Upper lobe of right lung (tissue), 1 donor: ENCODE results near the gene ALDOC. TPM values are rescaled to one million over a fixed set of nuclear protein-coding genes. Genes with fewer than 3 reads are reported as not detected.
A peak's percentile ranks its signal among the peaks of the same experiment; 100 is the strongest.

Source experiments
- ATAC-seq: fragments of 200-7000 bp; cut with Tn5 transposase; one replicate; pipeline ENCODE4 v1.9.1; 2020; ENCODE audit warnings: mild to moderate bottlenecking, moderate library complexity
- DNase-seq: peaks from one replicate; pipeline ENCODE4 v3.0.0-alpha.2; 2020
- H3K27ac ChIP-seq: fragments of 200-600 bp; one replicate; pipeline ENCODE4 v1.8.0; 2022
- H3K27me3 ChIP-seq: fragments of 200-600 bp; one replicate; pipeline ENCODE4 v1.8.0; 2022; ENCODE audit warnings: mild to moderate bottlenecking
- H3K36me3 ChIP-seq: fragments of 200-600 bp; one replicate; pipeline ENCODE4 v1.8.0; 2022
- H3K4me1 ChIP-seq: fragments of 200-600 bp; one replicate; pipeline ENCODE4 v1.8.0; 2022
- H3K4me3 ChIP-seq: fragments of 200-600 bp; one replicate; pipeline ENCODE4 v1.8.0; 2022; ENCODE audit warnings: mild to moderate bottlenecking
- H3K9me3 ChIP-seq: fragments of 200-600 bp; one replicate; pipeline ENCODE4 v1.8.0; 2022
- intact Hi-C: fragments of 100-400 bp; cut with DNase I; formaldehyde crosslinking; loops from one replicate; pipeline ENCODE4 v1.11.0; 2022
- total RNA-seq: library from RNA; stranded (reverse); fragmentation: NEBNext Ultra II Directional; extraction: Animal tissue kit (Norgen Biotek cat#: 25700); gene quantifications from one replicate; pipeline ENCODE4 v1.2.1, GENCODE V29; 2021
- TF ChIP-seq, protein P1 (sequence below): fragments of 200-600 bp; IDR thresholded peaks from one replicate; pipeline ENCODE4 v1.8.0; 2022; ENCODE audit warnings: antibody characterized with exemption
- donor health status: DM: no; HTN: yes; CAD: no; lungs with severe emphysema.

ALDOC gene
- total RNA-seq, 1 donor from 2014 or later: 10.5 TPM

DNA sequence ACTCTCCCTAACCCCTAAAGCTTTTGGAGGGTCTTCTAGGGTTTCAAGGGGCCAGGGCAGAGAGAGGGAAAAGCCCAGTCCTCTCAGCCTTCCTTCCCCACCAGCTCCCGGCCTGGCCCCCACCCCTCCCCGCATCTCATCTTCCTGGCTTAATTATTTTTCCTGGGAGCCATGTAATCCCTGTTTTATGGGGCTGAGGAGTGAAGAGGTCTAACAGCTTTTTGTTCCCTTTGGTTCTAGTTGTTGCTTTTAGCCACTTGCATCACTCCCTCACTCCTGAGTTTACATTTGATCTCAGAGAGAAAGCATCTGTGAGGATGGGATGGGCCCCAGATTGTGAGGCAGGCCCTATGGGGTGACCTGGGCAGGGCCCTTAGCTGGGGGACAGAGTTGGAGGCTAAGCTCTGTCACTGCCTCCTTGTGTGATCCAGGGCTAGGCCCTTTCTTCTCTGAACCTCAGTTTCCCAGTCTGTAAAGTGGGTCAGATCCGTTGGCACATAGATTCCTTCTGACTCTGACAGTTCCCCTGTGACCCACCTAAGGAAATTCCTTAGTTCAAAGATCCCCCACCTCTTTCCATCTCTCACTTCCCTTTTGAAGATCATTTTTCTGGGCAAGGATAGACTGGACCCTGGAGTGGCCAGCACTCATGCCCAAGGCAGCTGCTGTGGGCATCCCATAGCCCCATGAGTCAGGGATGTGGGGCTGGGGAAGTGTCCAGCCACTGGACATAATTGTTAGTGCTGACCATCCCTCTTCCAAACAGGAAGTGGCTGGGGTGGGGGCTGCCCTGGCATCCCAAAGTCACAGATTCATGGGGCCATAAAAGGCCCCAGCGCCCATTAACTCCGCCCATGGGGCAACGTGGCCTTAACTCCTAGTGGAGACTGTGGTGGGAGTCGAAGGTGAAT is 44.4 kb downstream of the ALDOC start:
- Histone ChIP-seq H3K36me3 (no peaks in the 10 kb centered on the region), H3K4me3 (no peak overlapping the region), H3K9me3 (no peaks in the 10 kb centered on the region), H3K27me3 (no peaks in the 10 kb centered on the region), H3K4me1 (no peaks in the 10 kb centered on the region), H3K27ac (no peak overlapping the region)
- intact Hi-C loops: no loop called here
- DNase-seq (no peak), ATAC-seq (no peak)
- TF ChIP-seq, protein P1, sequence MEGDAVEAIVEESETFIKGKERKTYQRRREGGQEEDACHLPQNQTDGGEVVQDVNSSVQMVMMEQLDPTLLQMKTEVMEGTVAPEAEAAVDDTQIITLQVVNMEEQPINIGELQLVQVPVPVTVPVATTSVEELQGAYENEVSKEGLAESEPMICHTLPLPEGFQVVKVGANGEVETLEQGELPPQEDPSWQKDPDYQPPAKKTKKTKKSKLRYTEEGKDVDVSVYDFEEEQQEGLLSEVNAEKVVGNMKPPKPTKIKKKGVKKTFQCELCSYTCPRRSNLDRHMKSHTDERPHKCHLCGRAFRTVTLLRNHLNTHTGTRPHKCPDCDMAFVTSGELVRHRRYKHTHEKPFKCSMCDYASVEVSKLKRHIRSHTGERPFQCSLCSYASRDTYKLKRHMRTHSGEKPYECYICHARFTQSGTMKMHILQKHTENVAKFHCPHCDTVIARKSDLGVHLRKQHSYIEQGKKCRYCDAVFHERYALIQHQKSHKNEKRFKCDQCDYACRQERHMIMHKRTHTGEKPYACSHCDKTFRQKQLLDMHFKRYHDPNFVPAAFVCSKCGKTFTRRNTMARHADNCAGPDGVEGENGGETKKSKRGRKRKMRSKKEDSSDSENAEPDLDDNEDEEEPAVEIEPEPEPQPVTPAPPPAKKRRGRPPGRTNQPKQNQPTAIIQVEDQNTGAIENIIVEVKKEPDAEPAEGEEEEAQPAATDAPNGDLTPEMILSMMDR: no peak

DNA sequence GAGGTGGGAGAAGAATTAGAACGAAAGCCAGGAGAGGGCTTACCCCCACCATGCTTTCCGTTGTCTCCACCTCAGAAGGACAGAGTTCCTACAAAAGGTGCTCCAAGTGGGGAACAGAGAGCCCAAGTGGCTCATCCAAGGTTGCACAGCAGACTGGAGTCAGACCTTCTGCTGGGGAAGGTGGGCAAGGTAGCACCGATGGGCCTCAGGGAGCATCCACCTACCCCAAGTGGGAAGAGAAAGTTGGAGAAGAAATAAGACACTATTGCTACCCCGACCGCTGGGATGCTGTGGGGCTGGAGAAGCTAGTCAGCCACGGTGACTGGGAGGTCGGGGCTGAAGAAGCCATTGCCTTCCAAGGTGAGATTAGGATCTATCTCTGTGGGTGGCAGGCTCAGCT is 45.8 kb downstream of the ALDOC start:
- no peak for DNase-seq
- Histone ChIP-seq H3K27ac (no peak overlapping the region), H3K4me1 (no peaks in the 10 kb centered on the region), H3K27me3 (no peaks in the 10 kb centered on the region), H3K36me3 (no peaks in the 10 kb centered on the region), H3K9me3 (no peaks in the 10 kb centered on the region), H3K4me3 (no peak overlapping the region)
- ATAC-seq: no peak
- intact Hi-C loops: no loop called here
- TF ChIP-seq, protein P1: no peak

DNA sequence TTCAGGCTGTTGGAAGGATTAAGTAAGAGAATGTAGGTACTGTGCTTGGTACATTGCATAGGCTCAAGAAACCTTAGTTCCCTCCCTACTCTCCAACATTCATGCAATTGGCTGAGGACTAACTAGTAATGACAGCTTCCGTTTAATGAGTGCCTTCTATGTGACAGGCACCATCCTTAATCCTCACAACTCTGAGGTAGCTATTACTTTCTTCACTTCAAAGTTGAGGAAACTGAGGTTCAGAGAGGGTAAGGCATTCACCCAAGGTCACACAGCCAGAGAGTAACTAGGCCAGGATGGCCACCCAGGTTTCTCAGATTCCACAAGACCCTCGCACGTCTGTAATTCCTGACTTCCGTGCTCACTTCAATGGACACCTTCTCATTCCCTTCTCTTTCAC is 46.4 kb downstream of the ALDOC start:
- intact Hi-C loops: no loop called here

DNA sequence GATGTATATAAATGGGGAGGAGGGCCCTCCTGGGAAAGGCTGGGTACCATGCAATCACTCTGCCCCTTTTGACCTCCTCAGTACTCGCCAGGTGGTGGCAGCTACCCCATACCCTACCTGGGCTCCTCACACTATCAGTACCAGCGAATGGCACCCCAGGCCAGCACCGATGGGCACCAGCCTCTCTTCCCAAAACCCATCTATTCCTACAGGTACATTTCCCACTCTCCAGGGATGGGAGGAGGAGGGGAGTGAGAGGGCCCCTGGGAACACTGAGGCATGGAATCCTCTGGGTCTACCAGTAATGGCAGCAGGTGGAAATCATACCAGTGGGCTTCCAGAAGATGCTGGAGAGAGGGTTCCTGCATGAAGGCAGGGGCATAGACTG is 47.7 kb downstream of the ALDOC start:
- TF ChIP-seq, protein P1: no peak
- Histone ChIP-seq H3K4me1 (no peaks in the 10 kb centered on the region), H3K9me3 (no peaks in the 10 kb centered on the region), H3K27ac (no peak overlapping the region), H3K4me3 (no peak overlapping the region), H3K36me3 (no peaks in the 10 kb centered on the region), H3K27me3 (no peaks in the 10 kb centered on the region)
- intact Hi-C loops: no loop called here
- ATAC-seq: no peak
- DNase-seq: no peak

More for the DNA sequence above, 46.4 kb downstream of the ALDOC start:
- TF ChIP-seq, protein P1: no peak
- Histone ChIP-seq H3K4me1 (no peaks in the 10 kb centered on the region), H3K27me3 (no peaks in the 10 kb centered on the region), H3K9me3 (no peaks in the 10 kb centered on the region), H3K27ac (no peak overlapping the region), H3K36me3 (no peaks in the 10 kb centered on the region), H3K4me3 (no peak overlapping the region)
- ATAC-seq (no peak), DNase-seq (no peak)

DNA sequence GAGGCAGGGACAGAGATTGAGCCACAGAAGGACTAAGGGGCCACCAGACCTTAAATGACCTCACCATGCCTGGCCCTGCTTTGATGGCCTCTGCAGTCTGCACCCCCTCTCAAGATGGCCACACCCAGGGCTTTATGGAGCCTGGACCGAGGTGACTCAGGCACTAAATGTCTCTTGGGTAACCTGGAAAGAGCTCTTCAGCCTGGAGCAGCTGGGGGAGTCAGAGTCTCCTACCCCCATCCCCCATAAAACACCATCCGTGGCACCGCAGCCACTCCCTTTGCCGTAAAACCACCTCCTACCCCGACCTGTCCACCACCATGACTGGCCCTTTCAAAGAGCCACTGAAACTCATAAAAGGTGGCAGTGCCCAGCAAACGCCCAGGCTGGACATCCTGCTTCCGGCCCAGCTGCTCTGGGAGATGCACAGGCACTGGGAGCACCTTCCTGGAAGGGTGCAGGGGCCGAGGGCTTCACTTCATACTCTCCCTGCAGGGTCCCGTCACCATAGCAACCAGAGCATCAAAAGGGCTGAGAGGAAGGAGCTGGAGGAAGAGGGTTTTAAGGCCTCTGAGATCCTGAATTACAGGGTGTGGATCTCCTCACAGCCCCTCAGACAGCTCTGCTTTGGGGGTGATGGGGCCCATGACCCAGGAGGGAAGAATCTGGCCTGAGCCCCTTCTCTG is 48.2 kb downstream of the ALDOC start:
- no peaks in the 10 kb centered on the region for H3K36me3 ChIP-seq
- ATAC-seq: peak; percentile 48
- H3K27me3 ChIP-seq: no peaks in the 10 kb centered on the region
- H3K4me3 ChIP-seq: no peak overlapping the region
- no peaks in the 10 kb centered on the region for H3K4me1 ChIP-seq
- intact Hi-C loops: no loop called here
- no peak for DNase-seq
- no peaks in the 10 kb centered on the region for H3K9me3 ChIP-seq
- TF ChIP-seq, protein P1: no peak
- H3K27ac ChIP-seq: no peak overlapping the region
